Measurements from ENCODE around the gene KHK.
"Not testable (repeated sequence)": the region's sequence is repeated elsewhere in the genome, so short reads cannot be mapped to it uniquely, and the experiment has no call there.

Gene KHK

GRCh38 chr2:27072920-27073319 lies 13.7 kb upstream of the KHK start:
- H3K9me3 ChIP-seq (ENCODE audit: control insufficient read depth in 5 of 5, low read length in 5 of 5) = no peaks in the 10 kb centered on the region
- peaks cover 1 to 20% (median 18%) of the 10 kb centered on the region in 5 donors for H3K36me3 ChIP-seq (ENCODE audit: control insufficient read depth in 5 of 5, insufficient read depth in 5 of 5, low read length in 5 of 5)
- H3K4me3 ChIP-seq (ENCODE audit: low read depth in 1 of 5, low read length in 5 of 5) = no peak overlapping the region
- H3K27me3 ChIP-seq (ENCODE audit: control insufficient read depth in 5 of 5, insufficient read depth in 4 of 5, low read length in 5 of 5) = no peaks in the 10 kb centered on the region
- peaks cover 5 to 69% (median 44%) of the 10 kb centered on the region in 5 donors for H3K4me1 ChIP-seq (ENCODE audit: control insufficient read depth in 5 of 5, insufficient read depth in 5 of 5, low read length in 5 of 5)
- H3K27ac ChIP-seq (ENCODE audit: low read depth, low read length) = peak overlapping the region; percentile 70
- H3K9ac ChIP-seq (ENCODE audit: low read length in 5 of 5) = no peak overlapping the region

GRCh38 chr2:27073782-27074181 lies 12.8 kb upstream of the KHK start:
- H3K4me3 ChIP-seq (ENCODE audit: low read depth in 1 of 5, low read length in 5 of 5) = no peak overlapping the region
- peaks cover 0 to 11% (median 9%) of the 10 kb centered on the region in 5 donors for H3K36me3 ChIP-seq (ENCODE audit: control insufficient read depth in 5 of 5, insufficient read depth in 5 of 5, low read length in 5 of 5)
- no peaks in the 10 kb centered on the region for H3K27me3 ChIP-seq (ENCODE audit: control insufficient read depth in 5 of 5, insufficient read depth in 4 of 5, low read length in 5 of 5)
- H3K9me3 ChIP-seq (ENCODE audit: control insufficient read depth in 5 of 5, low read length in 5 of 5) = no peaks in the 10 kb centered on the region
- H3K4me1 ChIP-seq (ENCODE audit: control insufficient read depth in 5 of 5, insufficient read depth in 5 of 5, low read length in 5 of 5) = peaks cover 4 to 73% (median 48%) of the 10 kb centered on the region in 5 donors
- H3K27ac ChIP-seq (ENCODE audit: low read depth, low read length) = no peak overlapping the region
- no peak overlapping the region for H3K9ac ChIP-seq (ENCODE audit: low read length in 5 of 5)

DNA sequence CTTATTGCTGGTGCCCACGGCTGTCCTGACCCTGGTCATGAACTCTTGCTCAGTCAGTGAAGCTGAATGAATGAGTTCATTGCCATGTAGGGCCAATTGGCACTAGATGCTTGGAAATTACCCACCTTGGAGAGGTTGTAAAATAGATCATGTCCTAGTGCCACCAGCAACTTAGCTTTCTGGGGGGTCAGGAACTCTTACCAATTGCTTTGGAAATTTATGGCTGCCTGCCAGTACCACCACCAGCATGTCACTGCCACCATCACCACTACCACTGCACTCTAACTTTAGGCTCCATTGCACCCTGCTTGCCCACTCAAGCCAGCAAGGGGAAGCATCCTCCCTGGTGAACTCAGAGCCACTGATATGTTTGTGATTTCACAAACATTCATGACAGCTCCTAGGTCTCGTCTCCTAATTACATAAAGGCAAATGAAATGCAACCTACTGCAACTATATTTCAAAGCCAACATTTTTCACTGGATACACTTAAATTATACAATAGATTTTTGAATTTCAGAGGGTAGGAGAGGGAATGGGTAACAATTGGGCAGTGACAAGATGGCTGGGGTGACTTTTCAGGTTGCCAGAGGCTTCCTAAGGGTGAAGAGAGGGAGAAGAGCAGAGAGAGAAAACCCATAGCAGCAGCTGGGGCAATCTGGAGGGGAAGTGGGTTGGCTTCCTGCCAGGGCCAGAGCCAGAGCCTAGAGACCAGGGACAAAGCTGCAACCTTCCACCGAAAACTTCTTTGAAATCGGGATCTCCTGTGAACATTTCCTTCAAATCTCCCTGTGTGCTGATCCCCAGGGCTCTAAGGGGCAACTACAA lies 11.6 kb upstream of the KHK start:
- Histone ChIP-seq H3K9ac (ENCODE audit: low read length in 5 of 5) (peak overlapping the region in 1 of 5 donors; percentile 51), H3K27me3 (ENCODE audit: control insufficient read depth in 5 of 5, insufficient read depth in 4 of 5, low read length in 5 of 5) (no peaks in the 10 kb centered on the region), H3K9me3 (ENCODE audit: control insufficient read depth in 5 of 5, low read length in 5 of 5) (no peaks in the 10 kb centered on the region), H3K4me1 (ENCODE audit: control insufficient read depth in 5 of 5, insufficient read depth in 5 of 5, low read length in 5 of 5) (peaks cover 4 to 73% (median 50%) of the 10 kb centered on the region in 5 donors), H3K36me3 (ENCODE audit: control insufficient read depth in 5 of 5, insufficient read depth in 5 of 5, low read length in 5 of 5) (peaks cover 0 to 2% (median 0%) of the 10 kb centered on the region in 5 donors), H3K27ac (ENCODE audit: low read depth, low read length) (no peak overlapping the region), H3K4me3 (ENCODE audit: low read depth in 1 of 5, low read length in 5 of 5) (no peak overlapping the region)

GRCh38 chr2:27075566-27075871 lies 11.1 kb upstream of the KHK start:
- H3K9ac ChIP-seq (ENCODE audit: low read length in 5 of 5) = peak overlapping the region in 1 of 5 donors; percentile 51
- H3K27me3 ChIP-seq (ENCODE audit: control insufficient read depth in 5 of 5, insufficient read depth in 4 of 5, low read length in 5 of 5); H3K9me3 ChIP-seq (ENCODE audit: control insufficient read depth in 5 of 5, low read length in 5 of 5); H3K36me3 ChIP-seq (ENCODE audit: control insufficient read depth in 5 of 5, insufficient read depth in 5 of 5, low read length in 5 of 5); H3K27ac ChIP-seq (ENCODE audit: low read depth, low read length); H3K4me3 ChIP-seq (ENCODE audit: low read depth in 1 of 5, low read length in 5 of 5): not testable (repeated sequence)
- H3K4me1 ChIP-seq (ENCODE audit: control insufficient read depth in 5 of 5, insufficient read depth in 5 of 5, low read length in 5 of 5) = peaks cover 1 to 73% (median 50%) of the 10 kb centered on the region in 5 donors

GRCh38 chr2:27076323-27076722 lies 10.2 kb upstream of the KHK start:
- H3K36me3 ChIP-seq (ENCODE audit: control insufficient read depth in 5 of 5, insufficient read depth in 5 of 5, low read length in 5 of 5) = no peaks in the 10 kb centered on the region
- H3K27ac ChIP-seq (ENCODE audit: low read depth, low read length) = no peak overlapping the region
- H3K4me3 ChIP-seq (ENCODE audit: low read depth in 1 of 5, low read length in 5 of 5) = no peak overlapping the region
- no peaks in the 10 kb centered on the region for H3K27me3 ChIP-seq (ENCODE audit: control insufficient read depth in 5 of 5, insufficient read depth in 4 of 5, low read length in 5 of 5)
- no peak overlapping the region for H3K9ac ChIP-seq (ENCODE audit: low read length in 5 of 5)
- H3K9me3 ChIP-seq (ENCODE audit: control insufficient read depth in 5 of 5, low read length in 5 of 5) = no peaks in the 10 kb centered on the region
- H3K4me1 ChIP-seq (ENCODE audit: control insufficient read depth in 5 of 5, insufficient read depth in 5 of 5, low read length in 5 of 5) = peaks cover 0 to 74% (median 52%) of the 10 kb centered on the region in 5 donors

- Histone ChIP-seq H3K9me3 (ENCODE audit: control insufficient read depth in 5 of 5, low read length in 5 of 5) (no peaks in the 10 kb centered on the region), H3K4me1 (ENCODE audit: control insufficient read depth in 5 of 5, insufficient read depth in 5 of 5, low read length in 5 of 5) (peaks cover 0 to 77% (median 54%) of the 10 kb centered on the region in 5 donors), H3K36me3 (ENCODE audit: control insufficient read depth in 5 of 5, insufficient read depth in 5 of 5, low read length in 5 of 5) (no peaks in the 10 kb centered on the region), H3K9ac (ENCODE audit: low read length in 5 of 5) (no peak overlapping the region), H3K4me3 (ENCODE audit: low read depth in 1 of 5, low read length in 5 of 5) (no peak overlapping the region), H3K27me3 (ENCODE audit: control insufficient read depth in 5 of 5, insufficient read depth in 4 of 5, low read length in 5 of 5) (no peaks in the 10 kb centered on the region), H3K27ac (ENCODE audit: low read depth, low read length) (no peak overlapping the region)
Observed at GRCh38 chr2:27077231-27077630, 9.3 kb upstream of the KHK start.

DNA sequence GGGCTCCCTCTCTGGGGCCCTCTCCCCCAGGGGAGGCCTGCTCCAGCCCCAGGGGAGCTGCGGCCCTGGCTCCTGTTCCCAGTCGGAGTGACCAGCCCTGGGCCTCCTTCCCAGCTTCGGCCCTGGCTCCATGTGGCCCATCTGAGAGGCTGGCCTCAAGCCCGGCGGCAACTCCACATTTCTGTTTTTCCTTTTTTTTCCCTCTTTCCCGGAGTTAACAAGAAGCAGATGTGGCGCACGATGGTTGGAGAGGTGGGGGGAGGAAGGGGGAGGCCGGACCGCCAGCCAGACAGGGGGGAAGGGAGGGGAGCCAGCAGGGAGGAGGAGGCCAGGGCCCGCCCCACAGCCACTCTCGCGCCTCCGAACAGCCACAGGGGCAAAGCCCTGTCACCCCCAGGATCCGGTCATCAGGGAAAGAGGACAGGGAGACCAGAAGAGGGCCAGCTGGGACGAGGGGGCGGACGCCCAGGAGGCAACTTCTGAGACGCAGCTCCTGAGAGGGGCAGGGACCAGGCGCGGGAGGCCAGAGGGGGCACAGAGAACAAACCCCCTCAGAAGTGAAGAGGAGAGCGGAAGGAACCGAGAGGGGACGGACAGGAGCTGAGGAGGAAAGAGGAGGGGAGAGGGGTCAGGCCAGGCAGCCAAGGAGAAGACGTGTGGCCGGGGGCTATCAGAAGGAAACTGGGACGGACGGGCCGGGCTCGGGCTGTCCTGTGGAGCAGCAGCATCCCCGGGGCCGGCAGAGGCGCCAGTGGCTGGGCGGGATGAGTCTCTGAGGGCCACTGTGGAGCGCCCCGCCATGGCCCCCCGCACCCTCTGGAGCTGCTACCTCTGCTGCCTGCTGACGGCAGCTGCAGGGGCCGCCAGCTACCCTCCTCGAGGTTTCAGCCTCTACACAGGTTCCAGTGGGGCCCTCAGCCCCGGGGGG lies 8.0 kb upstream of the KHK start, which contains the start of gene EMILIN1:
EMILIN1 (plus strand) TSS at position 349 of the 928 bp plus-strand sequence; CDS start at position 800, 451 bp downstream.
- no peaks in the 10 kb centered on the region for H3K9me3 ChIP-seq (ENCODE audit: control insufficient read depth in 5 of 5, low read length in 5 of 5)
- H3K9ac ChIP-seq (ENCODE audit: low read length in 5 of 5) = peak within 1 kb of the TSS in 4 of 5 donors; percentile 52 to 78 (median 72)
- peak within 1 kb of the TSS; percentile 54 to 68 (median 64) for H3K4me3 ChIP-seq (ENCODE audit: low read depth in 1 of 5, low read length in 5 of 5)
- no peaks in the 10 kb centered on the region for H3K27me3 ChIP-seq (ENCODE audit: control insufficient read depth in 5 of 5, insufficient read depth in 4 of 5, low read length in 5 of 5)
- H3K36me3 ChIP-seq (ENCODE audit: control insufficient read depth in 5 of 5, insufficient read depth in 5 of 5, low read length in 5 of 5) = no peaks in the 10 kb centered on the region
- peaks cover 0 to 74% (median 50%) of the 10 kb centered on the region in 5 donors for H3K4me1 ChIP-seq (ENCODE audit: control insufficient read depth in 5 of 5, insufficient read depth in 5 of 5, low read length in 5 of 5)
- H3K27ac ChIP-seq (ENCODE audit: low read depth, low read length) = peak within 1 kb of the TSS; percentile 76

DNA sequence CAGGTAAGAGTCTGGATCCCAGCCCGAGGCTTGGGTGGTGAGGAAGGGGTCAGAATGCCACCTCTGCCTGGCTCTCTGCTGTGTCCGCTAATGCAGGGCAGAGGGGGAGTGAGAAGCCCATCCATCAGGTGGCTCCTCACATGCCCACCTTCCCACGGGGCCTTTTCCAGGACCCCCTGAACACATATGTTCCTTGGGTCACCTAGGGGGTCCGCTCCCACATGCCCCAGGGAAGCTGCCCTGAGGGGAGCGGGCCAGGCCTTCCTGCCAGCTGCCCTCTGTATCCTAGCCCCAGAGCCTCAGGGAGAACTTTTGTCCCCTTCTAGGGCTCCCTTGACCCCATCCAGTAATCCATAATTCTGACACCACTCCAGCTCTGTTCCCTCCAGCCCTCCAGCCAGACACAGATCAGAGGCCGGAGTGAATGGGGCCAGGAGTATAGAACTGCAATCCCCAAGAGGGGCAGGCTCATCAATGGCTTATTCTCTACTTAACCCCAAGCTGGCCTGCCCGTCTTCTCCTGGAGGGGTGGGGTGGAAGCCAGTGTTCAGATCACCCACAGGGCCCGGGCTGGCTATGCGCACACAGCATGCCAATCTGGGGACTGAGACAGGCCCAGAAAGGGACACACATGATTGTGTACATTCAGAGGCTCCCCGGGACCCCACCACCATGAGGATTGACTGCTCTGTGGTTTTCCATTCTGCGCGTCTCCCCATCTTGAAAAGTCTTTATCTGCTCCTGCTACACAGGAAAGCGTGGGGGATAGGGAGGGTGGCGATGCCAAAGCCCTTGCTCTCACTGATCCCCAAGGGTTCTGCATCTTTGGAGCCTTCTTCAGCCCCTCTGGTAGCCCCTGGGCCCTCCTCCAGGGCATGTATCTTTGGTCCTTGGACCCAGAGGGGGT lies 7.1 kb upstream of the KHK start:
- no peaks in the 10 kb centered on the region for H3K27me3 ChIP-seq (ENCODE audit: control insufficient read depth in 5 of 5, insufficient read depth in 4 of 5, low read length in 5 of 5)
- no peaks in the 10 kb centered on the region for H3K36me3 ChIP-seq (ENCODE audit: control insufficient read depth in 5 of 5, insufficient read depth in 5 of 5, low read length in 5 of 5)
- H3K9me3 ChIP-seq (ENCODE audit: control insufficient read depth in 5 of 5, low read length in 5 of 5) = no peaks in the 10 kb centered on the region
- H3K4me1 ChIP-seq (ENCODE audit: control insufficient read depth in 5 of 5, insufficient read depth in 5 of 5, low read length in 5 of 5) = peaks cover 0 to 66% (median 47%) of the 10 kb centered on the region in 5 donors
- peak overlapping the region; percentile 43 to 68 (median 64) for H3K4me3 ChIP-seq (ENCODE audit: low read depth in 1 of 5, low read length in 5 of 5)
- peak overlapping the region in 4 of 5 donors; percentile 52 to 78 (median 72) for H3K9ac ChIP-seq (ENCODE audit: low read length in 5 of 5)
- H3K27ac ChIP-seq (ENCODE audit: low read depth, low read length) = peak overlapping the region; percentile 76

- peak overlapping the region in 4 of 5 donors; percentile 43 to 68 (median 65) for H3K4me3 ChIP-seq (ENCODE audit: low read depth in 1 of 5, low read length in 5 of 5)
- H3K36me3 ChIP-seq (ENCODE audit: control insufficient read depth in 5 of 5, insufficient read depth in 5 of 5, low read length in 5 of 5) = no peaks in the 10 kb centered on the region
- peak overlapping the region; percentile 76 for H3K27ac ChIP-seq (ENCODE audit: low read depth, low read length)
- H3K4me1 ChIP-seq (ENCODE audit: control insufficient read depth in 5 of 5, insufficient read depth in 5 of 5, low read length in 5 of 5) = peaks cover 0 to 63% (median 46%) of the 10 kb centered on the region in 5 donors
- H3K9me3 ChIP-seq (ENCODE audit: control insufficient read depth in 5 of 5, low read length in 5 of 5) = no peaks in the 10 kb centered on the region
- peak overlapping the region in 3 of 5 donors; percentile 16 to 78 (median 66) for H3K9ac ChIP-seq (ENCODE audit: low read length in 5 of 5)
- no peaks in the 10 kb centered on the region for H3K27me3 ChIP-seq (ENCODE audit: control insufficient read depth in 5 of 5, insufficient read depth in 4 of 5, low read length in 5 of 5)
Observed at GRCh38 chr2:27080140-27080469, 6.5 kb upstream of the KHK start.
